HG02623 (cell line): Measurements from ENCODE around the gene SERPINB12.

Source experiments
- ATAC-seq: cut with Tn5 transposase; IDR thresholded peaks from one replicate; pipeline ENCODE4 v1.9.1; 2021; ENCODE audit warnings: moderate library complexity; ENCODE audit not compliant: unreplicated experiment

Gene SERPINB12

GRCh38 chr18:63592471-63592870, 50.3 kb downstream of the SERPINB12 start:
- ATAC-seq: no peak

- ATAC-seq: no peak
Observed at GRCh38 chr18:63596964-63597363, 54.8 kb downstream of the SERPINB12 start.

- no peak for ATAC-seq
Observed at GRCh38 chr18:63603355-63603754, 61.2 kb downstream of the SERPINB12 start.

- peak; percentile 92 for ATAC-seq
Observed at GRCh38 chr18:63603772-63604171, 61.6 kb downstream of the SERPINB12 start.

- ATAC-seq: no peak
Observed at GRCh38 chr18:63604791-63605567, 62.8 kb downstream of the SERPINB12 start.

GRCh38 chr18:63606526-63606925, 64.4 kb downstream of the SERPINB12 start:
- ATAC-seq: no peak

- no peak for ATAC-seq
Observed at GRCh38 chr18:63613420-63613819, 71.3 kb downstream of the SERPINB12 start.

- peak; percentile 80 for ATAC-seq
Observed at GRCh38 chr18:63617049-63617914, 75.1 kb downstream of the SERPINB12 start.

GRCh38 chr18:63617915-63618234, 75.7 kb downstream of the SERPINB12 start:
- ATAC-seq: no peak
